GM23338 (cell line): ENCODE results near the gene MYO5B. TPM values are rescaled to one million over a fixed set of nuclear protein-coding genes. Genes with fewer than 3 reads are reported as not detected.

ENCODE experiments used
- ATAC-seq: fragments of 200-7000 bp; cut with Tn5 transposase; 3 replicates; pipeline ENCODE4 v1.9.1; 2020
- DNase-seq: peaks from one replicate; pipeline ENCODE4 v3.0.0-alpha.2; 2015; ENCODE audit warnings: low spot score
- H2AFZ ChIP-seq: fragments of 200-600 bp; sonication (generic); 2 replicates; pipeline ENCODE4 v1.8.0; 2016; ENCODE audit warnings: antibody characterized with exemption, mild to moderate bottlenecking, moderate library complexity
- H3F3A ChIP-seq: fragments of 200-600 bp; sonication (generic); replicated peaks from 2 replicates; pipeline ENCODE4 v1.8.0; 2017; ENCODE audit warnings: antibody characterized with exemption, mixed run types, low read depth
- H3K27ac ChIP-seq: fragments of 200-600 bp; sonication (generic); 2 replicates; pipeline ENCODE4 v1.6.1; 2016; ENCODE audit warnings: low read depth
- H3K27me3 ChIP-seq: fragments of 200-600 bp; sonication (generic); 2 replicates; pipeline ENCODE4 v1.8.0; 2016; ENCODE audit warnings: mild to moderate bottlenecking, mixed run types, moderate library complexity; ENCODE audit not compliant: insufficient read depth
- H3K36me3 ChIP-seq: fragments of 200-600 bp; sonication (generic); 2 replicates; pipeline ENCODE4 v1.8.0; 2016; ENCODE audit warnings: mild to moderate bottlenecking; ENCODE audit not compliant: insufficient read depth
- H3K4me1 ChIP-seq: fragments of 200-600 bp; sonication (generic); 2 replicates; pipeline ENCODE4 v1.8.0; 2016; ENCODE audit warnings: mild to moderate bottlenecking, moderate library complexity; ENCODE audit not compliant: insufficient read depth
- H3K4me2 ChIP-seq: fragments of 200-600 bp; sonication (generic); 2 replicates; pipeline ENCODE4 v1.7.1; 2017; ENCODE audit warnings: mixed run types
- H3K4me3 ChIP-seq: fragments of 200-600 bp; sonication (generic); 2 replicates; pipeline ENCODE4 v1.6.1; 2016; ENCODE audit warnings: mixed run types
- H3K79me2 ChIP-seq: fragments of 200-600 bp; sonication (generic); replicated peaks from 2 replicates; pipeline ENCODE4 v1.8.0; 2017; ENCODE audit warnings: mild to moderate bottlenecking; ENCODE audit not compliant: insufficient read depth
- H3K9me2 ChIP-seq: fragments of 200-600 bp; sonication (generic); 2 replicates; pipeline ENCODE4 v1.8.0; 2017; ENCODE audit not compliant: insufficient read depth
- H4K20me1 ChIP-seq: fragments of 200-600 bp; sonication (generic); replicated peaks from 2 replicates; pipeline ENCODE4 v1.8.0; 2017; ENCODE audit warnings: mild to moderate bottlenecking; ENCODE audit not compliant: insufficient read depth
- H3K27ac Mint-ChIP-seq: 2 replicates; pipeline ENCODE4 v1.8.0; 2020; ENCODE audit warnings: inconsistent platforms, mild to moderate bottlenecking, moderate library complexity, mixed read lengths
- H3K27me3 Mint-ChIP-seq: 3 replicates; pipeline ENCODE4 v1.8.0; 2022; ENCODE audit warnings: low read depth, mild to moderate bottlenecking, moderate library complexity, mixed read lengths, inconsistent platforms; ENCODE audit not compliant: insufficient read depth, poor library complexity
- H3K36me3 Mint-ChIP-seq: 3 replicates; pipeline ENCODE4 v1.8.0; 2021; ENCODE audit warnings: low read depth, mild to moderate bottlenecking, inconsistent platforms, moderate library complexity, mixed read lengths
- H3K4me1 Mint-ChIP-seq: 3 replicates; pipeline ENCODE4 v1.8.0; 2020; ENCODE audit warnings: mild to moderate bottlenecking, inconsistent platforms, mixed read lengths
- H3K4me3 Mint-ChIP-seq: 3 replicates; pipeline ENCODE4 v1.8.0; 2021; ENCODE audit warnings: moderate library complexity, mild to moderate bottlenecking, inconsistent platforms, mixed read lengths
- H3K9me3 Mint-ChIP-seq: 3 replicates; pipeline ENCODE4 v1.8.0; 2020; ENCODE audit warnings: moderate library complexity, mild to moderate bottlenecking, inconsistent platforms, mixed read lengths
- CREB1 ChIP-seq: fragments of 250-450 bp; sonication (Bioruptor Pico); IDR thresholded peaks from 2 replicates; pipeline ENCODE4 v1.5.0; 2020; ENCODE audit warnings: low read depth, mild to moderate bottlenecking, moderate library complexity
- STAT1 ChIP-seq: IDR thresholded peaks from one replicate; pipeline ENCODE4 v1.6.1; 2016; ENCODE audit warnings: antibody characterized with exemption; ENCODE audit not compliant: unreplicated experiment
- polyA plus RNA-seq: library from polyadenylated mRNA; unstranded; fragments of >200 nt; fragmentation: Nextera tagmentation; extraction: Ambion mirVana; gene quantifications from 2 replicates; pipeline ENCODE4 v1.2.1, GENCODE V29; 2016
- total RNA-seq: library from RNA; depleted of rRNA; stranded (reverse); fragments of >200 nt; shearing (Covaris generic); gene quantifications from 2 replicates; pipeline ENCODE4 v1.2.3, GENCODE V29; 2014
- TF ChIP-seq, protein P1 (sequence below): IDR thresholded peaks from one replicate; pipeline ENCODE4 v1.6.1; 2018; ENCODE audit warnings: antibody characterized with exemption; ENCODE audit not compliant: unreplicated experiment
- TF ChIP-seq, protein P2 (sequence below), 2 experiments: fragments of 200-600 bp in 1 of 2; sonication (generic) in 1 of 2; conservative IDR thresholded peaks; 2 replicates each; pipeline versions ENCODE4 v1.5.1 to v1.6.1; 2016 to 2017; ENCODE audit warnings: antibody characterized with exemption in 2 of 2, low read depth in 2 of 2, mild to moderate bottlenecking in 2 of 2, moderate library complexity in 1 of 2
- TF ChIP-seq, protein P3 (sequence below): fragments of 250-450 bp; sonication (Bioruptor Pico); IDR thresholded peaks from 2 replicates; pipeline ENCODE4 v1.5.0; 2020; ENCODE audit warnings: mild to moderate bottlenecking, moderate library complexity

The MYO5B gene
- total and polyA plus RNA-seq, 2 experiments from 2014 or later, result 3.2 to 19.1 TPM

DNA sequence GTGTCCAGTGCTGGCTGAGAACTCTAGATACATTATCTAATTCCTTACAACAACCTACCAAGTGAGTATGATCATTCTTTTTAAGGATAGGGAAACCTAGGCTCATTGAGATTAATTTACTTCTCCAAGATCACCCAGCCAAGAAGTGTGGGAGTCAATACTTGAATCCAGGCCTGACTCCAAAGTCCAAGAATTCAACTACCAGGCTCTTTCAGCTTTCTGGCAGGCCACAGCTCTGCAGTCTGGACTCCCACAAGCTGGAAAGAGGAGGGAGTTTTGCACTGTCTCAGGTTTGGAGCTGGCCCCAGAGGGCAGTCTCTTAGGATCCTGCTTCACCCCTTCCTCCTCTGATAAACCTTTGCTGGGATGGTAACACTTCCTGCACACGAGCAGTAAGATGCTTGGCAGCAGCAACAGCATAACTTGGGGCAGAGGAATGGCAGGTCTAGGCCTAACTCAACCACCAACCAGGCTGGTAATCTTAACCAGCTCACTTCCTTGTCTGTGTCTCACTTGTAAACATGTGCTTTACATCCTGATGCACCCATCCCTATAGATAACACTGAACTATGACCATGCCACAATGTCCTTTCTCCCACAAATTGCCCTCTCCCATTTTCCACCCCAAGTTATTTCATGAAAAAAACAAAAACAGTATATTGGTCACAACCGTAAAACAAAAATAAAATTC, 270.5 kb downstream of the MYO5B start:
- Mint-ChIP-seq H3K4me3 (no peak overlapping the region), H3K27ac (no peak overlapping the region)
- ATAC-seq, result no peak

More for the DNA sequence above, 270.5 kb downstream of the MYO5B start:
- Mint-ChIP-seq H3K27me3 (no peaks in the 10 kb centered on the region), H3K4me1 (no peaks in the 10 kb centered on the region; the same call in 1 of the 3 replicates), H3K36me3 (peaks cover 15% of the 10 kb centered on the region; the same call in 2 of the 3 replicates), H3K9me3 (peaks cover 10% of the 10 kb centered on the region)
- no peak for DNase-seq
- peaks cover 4% of the 10 kb centered on the region; the same call in 1 of the 2 replicates for H3K9me2 ChIP-seq
- no peaks in the 10 kb centered on the region for H3K36me3 ChIP-seq
- no peaks in the 10 kb centered on the region for H3F3A ChIP-seq
- H3K4me1 ChIP-seq, result no peaks in the 10 kb centered on the region
- no peaks in the 10 kb centered on the region for H3K27me3 ChIP-seq
- no peak overlapping the region for H3K4me3 ChIP-seq
- H3K27ac ChIP-seq, result no peak overlapping the region
- no peaks in the 10 kb centered on the region for H4K20me1 ChIP-seq
- no peaks in the 10 kb centered on the region for H3K79me2 ChIP-seq
- H3K4me2 ChIP-seq, result no peak overlapping the region
- H2AFZ ChIP-seq, result no peak overlapping the region
- TF ChIP-seq, protein P1, sequence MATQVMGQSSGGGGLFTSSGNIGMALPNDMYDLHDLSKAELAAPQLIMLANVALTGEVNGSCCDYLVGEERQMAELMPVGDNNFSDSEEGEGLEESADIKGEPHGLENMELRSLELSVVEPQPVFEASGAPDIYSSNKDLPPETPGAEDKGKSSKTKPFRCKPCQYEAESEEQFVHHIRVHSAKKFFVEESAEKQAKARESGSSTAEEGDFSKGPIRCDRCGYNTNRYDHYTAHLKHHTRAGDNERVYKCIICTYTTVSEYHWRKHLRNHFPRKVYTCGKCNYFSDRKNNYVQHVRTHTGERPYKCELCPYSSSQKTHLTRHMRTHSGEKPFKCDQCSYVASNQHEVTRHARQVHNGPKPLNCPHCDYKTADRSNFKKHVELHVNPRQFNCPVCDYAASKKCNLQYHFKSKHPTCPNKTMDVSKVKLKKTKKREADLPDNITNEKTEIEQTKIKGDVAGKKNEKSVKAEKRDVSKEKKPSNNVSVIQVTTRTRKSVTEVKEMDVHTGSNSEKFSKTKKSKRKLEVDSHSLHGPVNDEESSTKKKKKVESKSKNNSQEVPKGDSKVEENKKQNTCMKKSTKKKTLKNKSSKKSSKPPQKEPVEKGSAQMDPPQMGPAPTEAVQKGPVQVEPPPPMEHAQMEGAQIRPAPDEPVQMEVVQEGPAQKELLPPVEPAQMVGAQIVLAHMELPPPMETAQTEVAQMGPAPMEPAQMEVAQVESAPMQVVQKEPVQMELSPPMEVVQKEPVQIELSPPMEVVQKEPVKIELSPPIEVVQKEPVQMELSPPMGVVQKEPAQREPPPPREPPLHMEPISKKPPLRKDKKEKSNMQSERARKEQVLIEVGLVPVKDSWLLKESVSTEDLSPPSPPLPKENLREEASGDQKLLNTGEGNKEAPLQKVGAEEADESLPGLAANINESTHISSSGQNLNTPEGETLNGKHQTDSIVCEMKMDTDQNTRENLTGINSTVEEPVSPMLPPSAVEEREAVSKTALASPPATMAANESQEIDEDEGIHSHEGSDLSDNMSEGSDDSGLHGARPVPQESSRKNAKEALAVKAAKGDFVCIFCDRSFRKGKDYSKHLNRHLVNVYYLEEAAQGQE, result no peak
- TF ChIP-seq STAT1, result no peak
- no peak for TF ChIP-seq CREB1
- TF ChIP-seq, protein P2, sequence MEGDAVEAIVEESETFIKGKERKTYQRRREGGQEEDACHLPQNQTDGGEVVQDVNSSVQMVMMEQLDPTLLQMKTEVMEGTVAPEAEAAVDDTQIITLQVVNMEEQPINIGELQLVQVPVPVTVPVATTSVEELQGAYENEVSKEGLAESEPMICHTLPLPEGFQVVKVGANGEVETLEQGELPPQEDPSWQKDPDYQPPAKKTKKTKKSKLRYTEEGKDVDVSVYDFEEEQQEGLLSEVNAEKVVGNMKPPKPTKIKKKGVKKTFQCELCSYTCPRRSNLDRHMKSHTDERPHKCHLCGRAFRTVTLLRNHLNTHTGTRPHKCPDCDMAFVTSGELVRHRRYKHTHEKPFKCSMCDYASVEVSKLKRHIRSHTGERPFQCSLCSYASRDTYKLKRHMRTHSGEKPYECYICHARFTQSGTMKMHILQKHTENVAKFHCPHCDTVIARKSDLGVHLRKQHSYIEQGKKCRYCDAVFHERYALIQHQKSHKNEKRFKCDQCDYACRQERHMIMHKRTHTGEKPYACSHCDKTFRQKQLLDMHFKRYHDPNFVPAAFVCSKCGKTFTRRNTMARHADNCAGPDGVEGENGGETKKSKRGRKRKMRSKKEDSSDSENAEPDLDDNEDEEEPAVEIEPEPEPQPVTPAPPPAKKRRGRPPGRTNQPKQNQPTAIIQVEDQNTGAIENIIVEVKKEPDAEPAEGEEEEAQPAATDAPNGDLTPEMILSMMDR (conservative IDR thresholded peaks at IDR 0.05; ENCODE audit: low read depth in 2 of 2), result no peak
- TF ChIP-seq, protein P3, sequence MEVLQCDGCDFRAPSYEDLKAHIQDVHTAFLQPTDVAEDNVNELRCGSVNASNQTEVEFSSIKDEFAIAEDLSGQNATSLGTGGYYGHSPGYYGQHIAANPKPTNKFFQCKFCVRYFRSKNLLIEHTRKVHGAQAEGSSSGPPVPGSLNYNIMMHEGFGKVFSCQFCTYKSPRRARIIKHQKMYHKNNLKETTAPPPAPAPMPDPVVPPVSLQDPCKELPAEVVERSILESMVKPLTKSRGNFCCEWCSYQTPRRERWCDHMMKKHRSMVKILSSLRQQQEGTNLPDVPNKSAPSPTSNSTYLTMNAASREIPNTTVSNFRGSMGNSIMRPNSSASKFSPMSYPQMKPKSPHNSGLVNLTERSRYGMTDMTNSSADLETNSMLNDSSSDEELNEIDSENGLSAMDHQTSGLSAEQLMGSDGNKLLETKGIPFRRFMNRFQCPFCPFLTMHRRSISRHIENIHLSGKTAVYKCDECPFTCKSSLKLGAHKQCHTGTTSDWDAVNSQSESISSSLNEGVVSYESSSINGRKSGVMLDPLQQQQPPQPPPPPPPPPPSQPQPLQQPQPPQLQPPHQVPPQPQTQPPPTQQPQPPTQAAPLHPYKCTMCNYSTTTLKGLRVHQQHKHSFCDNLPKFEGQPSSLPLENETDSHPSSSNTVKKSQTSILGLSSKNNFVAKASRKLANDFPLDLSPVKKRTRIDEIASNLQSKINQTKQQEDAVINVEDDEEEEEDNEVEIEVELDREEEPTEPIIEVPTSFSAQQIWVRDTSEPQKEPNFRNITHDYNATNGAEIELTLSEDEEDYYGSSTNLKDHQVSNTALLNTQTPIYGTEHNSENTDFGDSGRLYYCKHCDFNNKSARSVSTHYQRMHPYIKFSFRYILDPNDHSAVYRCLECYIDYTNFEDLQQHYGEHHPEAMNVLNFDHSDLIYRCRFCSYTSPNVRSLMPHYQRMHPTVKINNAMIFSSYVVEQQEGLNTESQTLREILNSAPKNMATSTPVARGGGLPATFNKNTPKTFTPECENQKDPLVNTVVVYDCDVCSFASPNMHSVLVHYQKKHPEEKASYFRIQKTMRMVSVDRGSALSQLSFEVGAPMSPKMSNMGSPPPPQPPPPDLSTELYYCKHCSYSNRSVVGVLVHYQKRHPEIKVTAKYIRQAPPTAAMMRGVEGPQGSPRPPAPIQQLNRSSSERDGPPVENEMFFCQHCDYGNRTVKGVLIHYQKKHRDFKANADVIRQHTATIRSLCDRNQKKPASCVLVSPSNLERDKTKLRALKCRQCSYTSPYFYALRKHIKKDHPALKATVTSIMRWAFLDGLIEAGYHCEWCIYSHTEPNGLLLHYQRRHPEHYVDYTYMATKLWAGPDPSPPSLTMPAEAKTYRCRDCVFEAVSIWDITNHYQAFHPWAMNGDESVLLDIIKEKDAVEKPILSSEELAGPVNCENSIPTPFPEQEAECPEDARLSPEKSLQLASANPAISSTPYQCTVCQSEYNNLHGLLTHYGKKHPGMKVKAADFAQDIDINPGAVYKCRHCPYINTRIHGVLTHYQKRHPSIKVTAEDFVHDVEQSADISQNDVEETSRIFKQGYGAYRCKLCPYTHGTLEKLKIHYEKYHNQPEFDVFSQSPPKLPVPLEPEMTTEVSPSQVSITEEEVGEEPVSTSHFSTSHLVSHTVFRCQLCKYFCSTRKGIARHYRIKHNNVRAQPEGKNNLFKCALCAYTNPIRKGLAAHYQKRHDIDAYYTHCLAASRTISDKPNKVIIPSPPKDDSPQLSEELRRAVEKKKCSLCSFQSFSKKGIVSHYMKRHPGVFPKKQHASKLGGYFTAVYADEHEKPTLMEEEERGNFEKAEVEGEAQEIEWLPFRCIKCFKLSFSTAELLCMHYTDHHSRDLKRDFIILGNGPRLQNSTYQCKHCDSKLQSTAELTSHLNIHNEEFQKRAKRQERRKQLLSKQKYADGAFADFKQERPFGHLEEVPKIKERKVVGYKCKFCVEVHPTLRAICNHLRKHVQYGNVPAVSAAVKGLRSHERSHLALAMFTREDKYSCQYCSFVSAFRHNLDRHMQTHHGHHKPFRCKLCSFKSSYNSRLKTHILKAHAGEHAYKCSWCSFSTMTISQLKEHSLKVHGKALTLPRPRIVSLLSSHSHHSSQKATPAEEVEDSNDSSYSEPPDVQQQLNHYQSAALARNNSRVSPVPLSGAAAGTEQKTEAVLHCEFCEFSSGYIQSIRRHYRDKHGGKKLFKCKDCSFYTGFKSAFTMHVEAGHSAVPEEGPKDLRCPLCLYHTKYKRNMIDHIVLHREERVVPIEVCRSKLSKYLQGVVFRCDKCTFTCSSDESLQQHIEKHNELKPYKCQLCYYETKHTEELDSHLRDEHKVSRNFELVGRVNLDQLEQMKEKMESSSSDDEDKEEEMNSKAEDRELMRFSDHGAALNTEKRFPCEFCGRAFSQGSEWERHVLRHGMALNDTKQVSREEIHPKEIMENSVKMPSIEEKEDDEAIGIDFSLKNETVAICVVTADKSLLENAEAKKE (CRISPR knock-in tag), result no peak
